ENCODE data around the gene RBM14.

The RBM14 gene

DNA sequence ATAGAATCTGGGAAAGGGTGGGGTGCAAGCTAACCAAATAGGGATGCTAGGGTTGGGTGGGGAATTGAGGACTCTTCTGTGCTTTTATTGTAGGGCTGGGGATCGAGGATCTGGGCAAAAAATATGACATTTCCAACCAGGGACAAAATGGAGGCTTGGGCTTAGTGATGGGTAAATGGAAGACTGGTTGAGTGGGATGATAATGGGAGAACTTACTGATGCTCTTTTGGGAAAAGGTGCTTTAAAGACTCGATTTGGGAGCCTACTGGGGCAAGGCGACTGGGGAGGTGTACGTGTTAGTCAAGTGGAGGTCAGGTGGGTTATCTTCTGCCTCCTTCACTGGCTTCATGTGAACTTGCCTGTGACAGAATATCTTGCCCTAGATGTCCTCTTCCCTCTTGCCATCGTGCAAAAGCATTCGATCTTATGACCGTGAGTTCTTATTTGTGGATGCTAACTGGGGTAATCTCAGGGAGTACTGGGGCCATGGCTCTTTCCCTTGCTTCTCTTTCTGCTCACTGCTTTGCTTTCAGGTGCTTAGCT lies 11.7 kb downstream of the RBM14 start:
- no peak overlapping the region for H3K4me3 ChIP-seq (replicated peaks; ENCODE audit: insufficient read depth, low read length)
- no peaks in the 10 kb centered on the region for H3K27me3 ChIP-seq (ENCODE audit: insufficient read depth, poor library complexity, severe bottlenecking)
- TF ChIP-seq CTCF (IDR thresholded peaks at IDR 0.05; ENCODE audit: insufficient read depth, low read length) (no peak), POLR2AphosphoS5 (IDR thresholded peaks at IDR 0.05; ENCODE audit: low read depth) (no peak)
- DNase-seq (ENCODE audit: low read depth in 1 of 2, low spot score in 1 of 2), result no peak
- no peak overlapping the region for H3K27ac ChIP-seq (replicated peaks)

GRCh38 chr11:66629356-66629755 lies 12.9 kb downstream of the RBM14 start:
- Histone ChIP-seq H3K27ac (replicated peaks) (no peak overlapping the region), H3K27me3 (ENCODE audit: insufficient read depth, poor library complexity, severe bottlenecking) (no peaks in the 10 kb centered on the region), H3K4me3 (replicated peaks; ENCODE audit: insufficient read depth, low read length) (no peak overlapping the region)
- TF ChIP-seq CTCF (IDR thresholded peaks at IDR 0.05; ENCODE audit: insufficient read depth, low read length), result no peak
- no peak for DNase-seq (ENCODE audit: low read depth in 1 of 2, low spot score in 1 of 2)

- no peak for TF ChIP-seq POLR2AphosphoS5 (IDR thresholded peaks at IDR 0.05; ENCODE audit: low read depth)
- TF ChIP-seq GABPA (IDR thresholded peaks at IDR 0.05; ENCODE audit: low read depth), result no peak
- no peak for TF ChIP-seq REST (IDR thresholded peaks at IDR 0.05; ENCODE audit: insufficient replicate concordance, low read depth)
- no peak for TF ChIP-seq SPI1 (IDR thresholded peaks at IDR 0.05; ENCODE audit: borderline replicate concordance, low read depth)
- TF ChIP-seq CTCF (IDR thresholded peaks at IDR 0.05; ENCODE audit: insufficient read depth, low read length), result no peak
- DNase-seq (ENCODE audit: low read depth in 1 of 2, low spot score in 1 of 2), result no peak
- Histone ChIP-seq H3K27me3 (ENCODE audit: insufficient read depth, poor library complexity, severe bottlenecking) (no peaks in the 10 kb centered on the region), H3K27ac (replicated peaks) (no peak overlapping the region), H3K4me3 (replicated peaks; ENCODE audit: insufficient read depth, low read length) (no peak overlapping the region)
Observed at GRCh38 chr11:66631883-66632282, 15.5 kb downstream of the RBM14 start.

DNA sequence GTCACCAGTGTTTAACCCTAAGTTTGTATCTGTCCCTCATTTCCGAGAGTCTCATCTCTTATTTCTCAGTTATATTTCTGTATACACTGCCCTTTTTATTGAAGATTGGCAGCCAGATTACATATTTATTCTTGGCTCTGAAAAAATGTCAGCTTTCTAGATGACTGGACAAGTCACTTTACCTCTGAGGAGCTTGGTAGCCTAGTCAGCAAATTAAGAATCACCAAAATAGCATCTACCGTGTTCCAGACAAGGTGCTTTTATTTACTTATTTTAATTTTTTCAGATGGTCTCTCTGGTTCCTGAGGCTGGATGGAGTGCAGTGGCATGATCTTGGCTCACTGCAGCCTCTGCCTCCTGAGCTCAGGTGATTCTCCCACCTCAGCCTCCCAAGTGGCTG lies 16.5 kb downstream of the RBM14 start:
- TF ChIP-seq POLR2AphosphoS5 (IDR thresholded peaks at IDR 0.05; ENCODE audit: low read depth) (no peak), CTCF (IDR thresholded peaks at IDR 0.05; ENCODE audit: insufficient read depth, low read length) (no peak), SPI1 (IDR thresholded peaks at IDR 0.05; ENCODE audit: borderline replicate concordance, low read depth) (no peak), GABPA (IDR thresholded peaks at IDR 0.05; ENCODE audit: low read depth) (no peak), REST (IDR thresholded peaks at IDR 0.05; ENCODE audit: insufficient replicate concordance, low read depth) (no peak)
- Histone ChIP-seq H3K27ac (replicated peaks) (no peak overlapping the region), H3K4me3 (replicated peaks; ENCODE audit: insufficient read depth, low read length) (no peak overlapping the region), H3K27me3 (ENCODE audit: insufficient read depth, poor library complexity, severe bottlenecking) (no peaks in the 10 kb centered on the region)
- no peak for DNase-seq (ENCODE audit: low read depth in 1 of 2, low spot score in 1 of 2)
